Gastroesophageal sphincter (tissue), 3 donors: ENCODE results near the gene QSOX1.

Source experiments
- EP300 ChIP-seq: sonication (generic); formaldehyde crosslinking; IDR thresholded peaks from one replicate; pipeline ENCODE4 v1.6.1; 2017; ENCODE audit warnings: antibody characterized with exemption, mild to moderate bottlenecking
- POLR2A ChIP-seq, 2 donors: fragments of 450-650 bp; IDR thresholded peaks; one replicate each; pipeline ENCODE4 v1.6.1; 2017; ENCODE audit warnings: antibody characterized with exemption in 2 of 2, mild to moderate bottlenecking in 2 of 2, moderate library complexity in 1 of 2
- POLR2AphosphoS5 ChIP-seq: sonication (generic); formaldehyde crosslinking; IDR thresholded peaks from one replicate; pipeline ENCODE4 v1.6.1; 2017; ENCODE audit warnings: antibody characterized with exemption
- TF ChIP-seq, protein P1 (sequence below), 4 experiments: fragments of 200-600 bp in 2 of 4; fragments of 450-650 bp in 2 of 4; sonication (generic) in 1 of 4; IDR thresholded peaks; one replicate each; pipeline ENCODE4 v1.5.1; 2017 to 2019; ENCODE audit warnings: antibody characterized with exemption in 4 of 4, mild to moderate bottlenecking in 2 of 4, moderate library complexity in 2 of 4

DNA sequence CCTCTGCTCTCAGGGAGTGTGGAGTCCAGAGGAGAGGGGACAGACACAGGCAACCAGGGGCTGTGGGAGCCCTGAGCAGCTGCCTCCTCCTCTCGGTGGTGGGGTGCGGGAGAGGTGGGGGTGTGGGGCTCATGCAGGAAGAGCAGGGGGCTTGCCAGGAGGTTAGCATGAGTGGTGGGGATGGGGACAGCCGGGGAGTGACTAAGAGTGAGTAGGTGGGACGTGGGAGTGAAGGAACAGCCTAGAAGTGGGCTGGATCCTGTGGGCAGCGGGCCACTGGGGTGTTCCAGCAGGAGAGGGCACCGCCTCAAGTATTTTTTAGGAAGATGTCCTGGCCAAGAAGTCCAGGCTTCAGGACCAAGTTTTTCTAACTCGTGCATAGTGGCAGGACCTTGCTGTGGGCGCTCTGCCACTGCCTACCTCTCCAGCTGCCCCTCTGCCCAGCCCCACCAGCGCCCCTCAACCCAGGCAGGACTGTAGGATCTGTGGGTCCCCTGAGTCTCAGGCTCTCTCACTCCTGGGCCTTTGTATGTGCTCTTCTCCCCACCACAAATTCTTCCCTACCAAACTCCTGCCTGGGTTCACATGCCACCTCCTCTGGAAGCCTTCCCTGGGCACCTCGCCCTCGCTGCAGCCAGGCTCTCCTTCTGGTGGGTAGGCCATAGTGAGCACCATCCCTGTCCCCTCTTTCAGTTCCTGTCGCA, 56.6 kb downstream of the QSOX1 start:
- no peak for TF ChIP-seq POLR2A (IDR thresholded peaks at IDR 0.05)
- TF ChIP-seq, protein P1, sequence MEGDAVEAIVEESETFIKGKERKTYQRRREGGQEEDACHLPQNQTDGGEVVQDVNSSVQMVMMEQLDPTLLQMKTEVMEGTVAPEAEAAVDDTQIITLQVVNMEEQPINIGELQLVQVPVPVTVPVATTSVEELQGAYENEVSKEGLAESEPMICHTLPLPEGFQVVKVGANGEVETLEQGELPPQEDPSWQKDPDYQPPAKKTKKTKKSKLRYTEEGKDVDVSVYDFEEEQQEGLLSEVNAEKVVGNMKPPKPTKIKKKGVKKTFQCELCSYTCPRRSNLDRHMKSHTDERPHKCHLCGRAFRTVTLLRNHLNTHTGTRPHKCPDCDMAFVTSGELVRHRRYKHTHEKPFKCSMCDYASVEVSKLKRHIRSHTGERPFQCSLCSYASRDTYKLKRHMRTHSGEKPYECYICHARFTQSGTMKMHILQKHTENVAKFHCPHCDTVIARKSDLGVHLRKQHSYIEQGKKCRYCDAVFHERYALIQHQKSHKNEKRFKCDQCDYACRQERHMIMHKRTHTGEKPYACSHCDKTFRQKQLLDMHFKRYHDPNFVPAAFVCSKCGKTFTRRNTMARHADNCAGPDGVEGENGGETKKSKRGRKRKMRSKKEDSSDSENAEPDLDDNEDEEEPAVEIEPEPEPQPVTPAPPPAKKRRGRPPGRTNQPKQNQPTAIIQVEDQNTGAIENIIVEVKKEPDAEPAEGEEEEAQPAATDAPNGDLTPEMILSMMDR (IDR thresholded peaks at IDR 0.05) = no peak
- no peak for TF ChIP-seq POLR2AphosphoS5
- TF ChIP-seq EP300 = no peak
